ENCODE measurements around the gene BABAM1.
A peak's percentile ranks its signal among the peaks of the same experiment; 100 is the strongest.
"Not testable (repeated sequence)": the region's sequence is repeated elsewhere in the genome, so short reads cannot be mapped to it uniquely, and the experiment has no call there.

The BABAM1 gene

GRCh38 chr19:17275441-17276175 is 8.4 kb downstream of the BABAM1 start:
- DNase-seq: no peak

GRCh38 chr19:17279436-17279835 is 12.2 kb downstream of the BABAM1 start:
- DNase-seq: no peak

GRCh38 chr19:17281391-17282304 is 14.4 kb downstream of the BABAM1 start, which contains the start of gene ANKLE1:
ANKLE1 (plus strand) TSS chr19:17281901; CDS start chr19:17281921, 20 bp downstream.
- no peak for DNase-seq

GRCh38 chr19:17282488-17283125 is 15.4 kb downstream of the BABAM1 start:
- peak; percentile 43 for DNase-seq

- no peak for DNase-seq
Observed at GRCh38 chr19:17283504-17283996, 16.3 kb downstream of the BABAM1 start.

GRCh38 chr19:17285415-17286135 is 18.3 kb downstream of the BABAM1 start:
- DNase-seq: no peak

GRCh38 chr19:17286263-17286662 is 19.0 kb downstream of the BABAM1 start:
- DNase-seq: no peak

GRCh38 chr19:17286752-17287151 is 19.5 kb downstream of the BABAM1 start:
- DNase-seq: no peak

- no peak for DNase-seq
Observed at GRCh38 chr19:17289489-17289888, 22.2 kb downstream of the BABAM1 start.

GRCh38 chr19:17292301-17293074 is 25.2 kb downstream of the BABAM1 start:
- no peak for DNase-seq

- no peak for DNase-seq
Observed at GRCh38 chr19:17293605-17294004, 26.4 kb downstream of the BABAM1 start.

- no peak for DNase-seq
Observed at GRCh38 chr19:17294051-17294891, 27.0 kb downstream of the BABAM1 start.

- not testable (repeated sequence) for DNase-seq
Observed at GRCh38 chr19:17295551-17295950, 28.3 kb downstream of the BABAM1 start.

- DNase-seq: no peak
Observed at GRCh38 chr19:17296273-17296672, 29.0 kb downstream of the BABAM1 start.

- no peak for DNase-seq
Observed at GRCh38 chr19:17296976-17297375, 29.7 kb downstream of the BABAM1 start.

- no peak for DNase-seq
Observed at GRCh38 chr19:17300992-17301619, 33.9 kb downstream of the BABAM1 start.

- no peak for DNase-seq
Observed at GRCh38 chr19:17302391-17303166, 35.3 kb downstream of the BABAM1 start.

- DNase-seq: peak; percentile 93
Observed at GRCh38 chr19:17303167-17303939, 36.1 kb downstream of the BABAM1 start, which contains the start of gene ABHD8. ABHD8 (minus strand) TSS chr19:17303425; CDS start chr19:17301616, 1,809 bp downstream.

GRCh38 chr19:17303940-17304267 is 36.7 kb downstream of the BABAM1 start:
- no peak for DNase-seq

All from DMS153 (cell line).